Measurements from ENCODE around the gene MRC1. TPM values are rescaled to one million over a fixed set of nuclear protein-coding genes. Genes with fewer than 3 reads are reported as not detected.

The MRC1 gene
- total and polyA plus RNA-seq, 2 experiments from 2014 or later = not detected

DNA sequence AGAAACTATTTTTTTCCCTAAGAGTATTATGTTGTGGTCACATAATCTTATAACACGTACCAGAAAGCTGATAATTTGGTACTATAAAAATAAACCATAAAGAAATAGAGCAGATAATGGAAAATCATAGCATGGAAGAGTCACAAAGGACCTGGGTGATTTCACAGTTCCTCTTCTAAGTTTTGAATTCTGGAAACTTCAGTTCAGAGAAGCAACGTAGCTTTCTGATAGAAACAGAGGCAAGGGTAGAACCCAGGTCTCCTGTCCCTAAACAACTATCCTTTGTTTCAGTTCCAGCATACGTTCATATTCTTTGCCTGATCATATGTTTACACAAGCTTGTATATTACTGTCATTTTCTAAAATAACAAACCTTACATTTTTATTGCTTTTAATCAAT is 47.9 kb downstream of the MRC1 start:
- no peak overlapping the region for H3K27ac Mint-ChIP-seq
- no peaks in the 10 kb centered on the region for H3K4me1 Mint-ChIP-seq
- Histone ChIP-seq H3K27me3 (ENCODE audit: insufficient read depth) (no peaks in the 10 kb centered on the region), H3K27ac (ENCODE audit: low read depth) (no peak overlapping the region), H4K20me1 (replicated peaks; ENCODE audit: insufficient read depth) (no peaks in the 10 kb centered on the region), H3K79me2 (replicated peaks; ENCODE audit: insufficient read depth) (no peaks in the 10 kb centered on the region), H3K9me2 (ENCODE audit: insufficient read depth) (no peaks in the 10 kb centered on the region), H3K4me2 (no peak overlapping the region), H3K36me3 (ENCODE audit: insufficient read depth) (no peaks in the 10 kb centered on the region), H2AFZ (no peak overlapping the region), H3F3A (replicated peaks; ENCODE audit: low read depth) (no peaks in the 10 kb centered on the region), H3K4me3 (no peak overlapping the region), H3K4me1 (ENCODE audit: insufficient read depth) (no peaks in the 10 kb centered on the region)
- no peaks in the 10 kb centered on the region for H3K36me3 Mint-ChIP-seq (ENCODE audit: low read depth)
- H3K4me3 Mint-ChIP-seq = no peak overlapping the region
- no peak for ATAC-seq
- TF ChIP-seq, protein P1, sequence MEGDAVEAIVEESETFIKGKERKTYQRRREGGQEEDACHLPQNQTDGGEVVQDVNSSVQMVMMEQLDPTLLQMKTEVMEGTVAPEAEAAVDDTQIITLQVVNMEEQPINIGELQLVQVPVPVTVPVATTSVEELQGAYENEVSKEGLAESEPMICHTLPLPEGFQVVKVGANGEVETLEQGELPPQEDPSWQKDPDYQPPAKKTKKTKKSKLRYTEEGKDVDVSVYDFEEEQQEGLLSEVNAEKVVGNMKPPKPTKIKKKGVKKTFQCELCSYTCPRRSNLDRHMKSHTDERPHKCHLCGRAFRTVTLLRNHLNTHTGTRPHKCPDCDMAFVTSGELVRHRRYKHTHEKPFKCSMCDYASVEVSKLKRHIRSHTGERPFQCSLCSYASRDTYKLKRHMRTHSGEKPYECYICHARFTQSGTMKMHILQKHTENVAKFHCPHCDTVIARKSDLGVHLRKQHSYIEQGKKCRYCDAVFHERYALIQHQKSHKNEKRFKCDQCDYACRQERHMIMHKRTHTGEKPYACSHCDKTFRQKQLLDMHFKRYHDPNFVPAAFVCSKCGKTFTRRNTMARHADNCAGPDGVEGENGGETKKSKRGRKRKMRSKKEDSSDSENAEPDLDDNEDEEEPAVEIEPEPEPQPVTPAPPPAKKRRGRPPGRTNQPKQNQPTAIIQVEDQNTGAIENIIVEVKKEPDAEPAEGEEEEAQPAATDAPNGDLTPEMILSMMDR (conservative IDR thresholded peaks at IDR 0.05; ENCODE audit: low read depth in 2 of 2) = no peak
- TF ChIP-seq, protein P2, sequence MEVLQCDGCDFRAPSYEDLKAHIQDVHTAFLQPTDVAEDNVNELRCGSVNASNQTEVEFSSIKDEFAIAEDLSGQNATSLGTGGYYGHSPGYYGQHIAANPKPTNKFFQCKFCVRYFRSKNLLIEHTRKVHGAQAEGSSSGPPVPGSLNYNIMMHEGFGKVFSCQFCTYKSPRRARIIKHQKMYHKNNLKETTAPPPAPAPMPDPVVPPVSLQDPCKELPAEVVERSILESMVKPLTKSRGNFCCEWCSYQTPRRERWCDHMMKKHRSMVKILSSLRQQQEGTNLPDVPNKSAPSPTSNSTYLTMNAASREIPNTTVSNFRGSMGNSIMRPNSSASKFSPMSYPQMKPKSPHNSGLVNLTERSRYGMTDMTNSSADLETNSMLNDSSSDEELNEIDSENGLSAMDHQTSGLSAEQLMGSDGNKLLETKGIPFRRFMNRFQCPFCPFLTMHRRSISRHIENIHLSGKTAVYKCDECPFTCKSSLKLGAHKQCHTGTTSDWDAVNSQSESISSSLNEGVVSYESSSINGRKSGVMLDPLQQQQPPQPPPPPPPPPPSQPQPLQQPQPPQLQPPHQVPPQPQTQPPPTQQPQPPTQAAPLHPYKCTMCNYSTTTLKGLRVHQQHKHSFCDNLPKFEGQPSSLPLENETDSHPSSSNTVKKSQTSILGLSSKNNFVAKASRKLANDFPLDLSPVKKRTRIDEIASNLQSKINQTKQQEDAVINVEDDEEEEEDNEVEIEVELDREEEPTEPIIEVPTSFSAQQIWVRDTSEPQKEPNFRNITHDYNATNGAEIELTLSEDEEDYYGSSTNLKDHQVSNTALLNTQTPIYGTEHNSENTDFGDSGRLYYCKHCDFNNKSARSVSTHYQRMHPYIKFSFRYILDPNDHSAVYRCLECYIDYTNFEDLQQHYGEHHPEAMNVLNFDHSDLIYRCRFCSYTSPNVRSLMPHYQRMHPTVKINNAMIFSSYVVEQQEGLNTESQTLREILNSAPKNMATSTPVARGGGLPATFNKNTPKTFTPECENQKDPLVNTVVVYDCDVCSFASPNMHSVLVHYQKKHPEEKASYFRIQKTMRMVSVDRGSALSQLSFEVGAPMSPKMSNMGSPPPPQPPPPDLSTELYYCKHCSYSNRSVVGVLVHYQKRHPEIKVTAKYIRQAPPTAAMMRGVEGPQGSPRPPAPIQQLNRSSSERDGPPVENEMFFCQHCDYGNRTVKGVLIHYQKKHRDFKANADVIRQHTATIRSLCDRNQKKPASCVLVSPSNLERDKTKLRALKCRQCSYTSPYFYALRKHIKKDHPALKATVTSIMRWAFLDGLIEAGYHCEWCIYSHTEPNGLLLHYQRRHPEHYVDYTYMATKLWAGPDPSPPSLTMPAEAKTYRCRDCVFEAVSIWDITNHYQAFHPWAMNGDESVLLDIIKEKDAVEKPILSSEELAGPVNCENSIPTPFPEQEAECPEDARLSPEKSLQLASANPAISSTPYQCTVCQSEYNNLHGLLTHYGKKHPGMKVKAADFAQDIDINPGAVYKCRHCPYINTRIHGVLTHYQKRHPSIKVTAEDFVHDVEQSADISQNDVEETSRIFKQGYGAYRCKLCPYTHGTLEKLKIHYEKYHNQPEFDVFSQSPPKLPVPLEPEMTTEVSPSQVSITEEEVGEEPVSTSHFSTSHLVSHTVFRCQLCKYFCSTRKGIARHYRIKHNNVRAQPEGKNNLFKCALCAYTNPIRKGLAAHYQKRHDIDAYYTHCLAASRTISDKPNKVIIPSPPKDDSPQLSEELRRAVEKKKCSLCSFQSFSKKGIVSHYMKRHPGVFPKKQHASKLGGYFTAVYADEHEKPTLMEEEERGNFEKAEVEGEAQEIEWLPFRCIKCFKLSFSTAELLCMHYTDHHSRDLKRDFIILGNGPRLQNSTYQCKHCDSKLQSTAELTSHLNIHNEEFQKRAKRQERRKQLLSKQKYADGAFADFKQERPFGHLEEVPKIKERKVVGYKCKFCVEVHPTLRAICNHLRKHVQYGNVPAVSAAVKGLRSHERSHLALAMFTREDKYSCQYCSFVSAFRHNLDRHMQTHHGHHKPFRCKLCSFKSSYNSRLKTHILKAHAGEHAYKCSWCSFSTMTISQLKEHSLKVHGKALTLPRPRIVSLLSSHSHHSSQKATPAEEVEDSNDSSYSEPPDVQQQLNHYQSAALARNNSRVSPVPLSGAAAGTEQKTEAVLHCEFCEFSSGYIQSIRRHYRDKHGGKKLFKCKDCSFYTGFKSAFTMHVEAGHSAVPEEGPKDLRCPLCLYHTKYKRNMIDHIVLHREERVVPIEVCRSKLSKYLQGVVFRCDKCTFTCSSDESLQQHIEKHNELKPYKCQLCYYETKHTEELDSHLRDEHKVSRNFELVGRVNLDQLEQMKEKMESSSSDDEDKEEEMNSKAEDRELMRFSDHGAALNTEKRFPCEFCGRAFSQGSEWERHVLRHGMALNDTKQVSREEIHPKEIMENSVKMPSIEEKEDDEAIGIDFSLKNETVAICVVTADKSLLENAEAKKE (CRISPR knock-in tag; IDR thresholded peaks at IDR 0.05) = no peak
- no peak for TF ChIP-seq STAT1 (IDR thresholded peaks at IDR 0.05; ENCODE audit: unreplicated experiment)
- TF ChIP-seq JUNB (IDR thresholded peaks at IDR 0.05; ENCODE audit: unreplicated experiment) = no peak
- TF ChIP-seq, protein P3, sequence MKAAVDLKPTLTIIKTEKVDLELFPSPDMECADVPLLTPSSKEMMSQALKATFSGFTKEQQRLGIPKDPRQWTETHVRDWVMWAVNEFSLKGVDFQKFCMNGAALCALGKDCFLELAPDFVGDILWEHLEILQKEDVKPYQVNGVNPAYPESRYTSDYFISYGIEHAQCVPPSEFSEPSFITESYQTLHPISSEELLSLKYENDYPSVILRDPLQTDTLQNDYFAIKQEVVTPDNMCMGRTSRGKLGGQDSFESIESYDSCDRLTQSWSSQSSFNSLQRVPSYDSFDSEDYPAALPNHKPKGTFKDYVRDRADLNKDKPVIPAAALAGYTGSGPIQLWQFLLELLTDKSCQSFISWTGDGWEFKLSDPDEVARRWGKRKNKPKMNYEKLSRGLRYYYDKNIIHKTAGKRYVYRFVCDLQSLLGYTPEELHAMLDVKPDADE (IDR thresholded peaks at IDR 0.05) = no peak
- no peak for TF ChIP-seq POLR2AphosphoS5 (IDR thresholded peaks at IDR 0.05; ENCODE audit: low read depth)
- no peak for TF ChIP-seq EZH2phosphoT487 (IDR thresholded peaks at IDR 0.05; ENCODE audit: unreplicated experiment)
- TF ChIP-seq ZNF331 (CRISPR knock-in tag; IDR thresholded peaks at IDR 0.05; ENCODE audit: low read depth) = no peak
- TF ChIP-seq, protein P4, sequence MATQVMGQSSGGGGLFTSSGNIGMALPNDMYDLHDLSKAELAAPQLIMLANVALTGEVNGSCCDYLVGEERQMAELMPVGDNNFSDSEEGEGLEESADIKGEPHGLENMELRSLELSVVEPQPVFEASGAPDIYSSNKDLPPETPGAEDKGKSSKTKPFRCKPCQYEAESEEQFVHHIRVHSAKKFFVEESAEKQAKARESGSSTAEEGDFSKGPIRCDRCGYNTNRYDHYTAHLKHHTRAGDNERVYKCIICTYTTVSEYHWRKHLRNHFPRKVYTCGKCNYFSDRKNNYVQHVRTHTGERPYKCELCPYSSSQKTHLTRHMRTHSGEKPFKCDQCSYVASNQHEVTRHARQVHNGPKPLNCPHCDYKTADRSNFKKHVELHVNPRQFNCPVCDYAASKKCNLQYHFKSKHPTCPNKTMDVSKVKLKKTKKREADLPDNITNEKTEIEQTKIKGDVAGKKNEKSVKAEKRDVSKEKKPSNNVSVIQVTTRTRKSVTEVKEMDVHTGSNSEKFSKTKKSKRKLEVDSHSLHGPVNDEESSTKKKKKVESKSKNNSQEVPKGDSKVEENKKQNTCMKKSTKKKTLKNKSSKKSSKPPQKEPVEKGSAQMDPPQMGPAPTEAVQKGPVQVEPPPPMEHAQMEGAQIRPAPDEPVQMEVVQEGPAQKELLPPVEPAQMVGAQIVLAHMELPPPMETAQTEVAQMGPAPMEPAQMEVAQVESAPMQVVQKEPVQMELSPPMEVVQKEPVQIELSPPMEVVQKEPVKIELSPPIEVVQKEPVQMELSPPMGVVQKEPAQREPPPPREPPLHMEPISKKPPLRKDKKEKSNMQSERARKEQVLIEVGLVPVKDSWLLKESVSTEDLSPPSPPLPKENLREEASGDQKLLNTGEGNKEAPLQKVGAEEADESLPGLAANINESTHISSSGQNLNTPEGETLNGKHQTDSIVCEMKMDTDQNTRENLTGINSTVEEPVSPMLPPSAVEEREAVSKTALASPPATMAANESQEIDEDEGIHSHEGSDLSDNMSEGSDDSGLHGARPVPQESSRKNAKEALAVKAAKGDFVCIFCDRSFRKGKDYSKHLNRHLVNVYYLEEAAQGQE (IDR thresholded peaks at IDR 0.05; ENCODE audit: unreplicated experiment) = no peak
- no peak for TF ChIP-seq CREB1 (CRISPR knock-in tag; IDR thresholded peaks at IDR 0.05; ENCODE audit: low read depth)
- no peak for TF ChIP-seq ZNF114 (CRISPR knock-in tag; IDR thresholded peaks at IDR 0.05)
- no peak for TF ChIP-seq EZH2 (IDR thresholded peaks at IDR 0.05; ENCODE audit: low read depth, unreplicated experiment)
- TF ChIP-seq NANOG (IDR thresholded peaks at IDR 0.05; ENCODE audit: borderline replicate concordance) = no peak
- DNase-seq (ENCODE audit: low spot score) = no peak
- peaks cover 3% of the 10 kb centered on the region for H3K27me3 Mint-ChIP-seq (ENCODE audit: insufficient read depth, low read depth, poor library complexity)
- no peaks in the 10 kb centered on the region for H3K9me3 Mint-ChIP-seq

All from GM23338 (cell line).